GM12801 (cell line): ENCODE results near the gene HEPN1.

ENCODE experiments used
- TF ChIP-seq, protein P1 (sequence below): IDR thresholded peaks from one replicate; pipeline ENCODE4 v1.5.1; 2011; ENCODE audit warnings: control low read depth; ENCODE audit not compliant: insufficient read length; ENCODE audit errors: extremely low read depth

Gene HEPN1

DNA sequence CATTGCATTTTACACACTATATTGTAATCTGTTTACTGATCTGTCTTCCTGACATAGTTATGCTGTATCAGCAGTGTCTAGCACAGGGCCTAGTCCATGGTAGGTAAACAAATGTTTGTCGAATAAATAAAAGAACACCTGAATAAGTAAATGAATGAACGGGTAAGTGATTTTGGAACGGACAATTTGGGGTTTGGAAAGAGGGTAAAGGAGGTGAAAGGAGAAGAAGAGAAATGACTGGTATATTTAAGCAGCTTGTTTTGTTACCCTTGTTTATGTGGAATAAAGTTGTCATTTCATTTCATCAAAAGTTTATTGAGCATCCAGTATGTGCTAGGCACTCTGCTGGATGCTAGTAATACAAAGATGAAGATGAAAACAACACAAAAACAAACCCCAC is at the start of gene HEPN1:
TSS of gene HEPN1 (plus strand) at position 301 of the 400 bp plus-strand sequence.
- TF ChIP-seq, protein P1, sequence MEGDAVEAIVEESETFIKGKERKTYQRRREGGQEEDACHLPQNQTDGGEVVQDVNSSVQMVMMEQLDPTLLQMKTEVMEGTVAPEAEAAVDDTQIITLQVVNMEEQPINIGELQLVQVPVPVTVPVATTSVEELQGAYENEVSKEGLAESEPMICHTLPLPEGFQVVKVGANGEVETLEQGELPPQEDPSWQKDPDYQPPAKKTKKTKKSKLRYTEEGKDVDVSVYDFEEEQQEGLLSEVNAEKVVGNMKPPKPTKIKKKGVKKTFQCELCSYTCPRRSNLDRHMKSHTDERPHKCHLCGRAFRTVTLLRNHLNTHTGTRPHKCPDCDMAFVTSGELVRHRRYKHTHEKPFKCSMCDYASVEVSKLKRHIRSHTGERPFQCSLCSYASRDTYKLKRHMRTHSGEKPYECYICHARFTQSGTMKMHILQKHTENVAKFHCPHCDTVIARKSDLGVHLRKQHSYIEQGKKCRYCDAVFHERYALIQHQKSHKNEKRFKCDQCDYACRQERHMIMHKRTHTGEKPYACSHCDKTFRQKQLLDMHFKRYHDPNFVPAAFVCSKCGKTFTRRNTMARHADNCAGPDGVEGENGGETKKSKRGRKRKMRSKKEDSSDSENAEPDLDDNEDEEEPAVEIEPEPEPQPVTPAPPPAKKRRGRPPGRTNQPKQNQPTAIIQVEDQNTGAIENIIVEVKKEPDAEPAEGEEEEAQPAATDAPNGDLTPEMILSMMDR, result no peak

DNA sequence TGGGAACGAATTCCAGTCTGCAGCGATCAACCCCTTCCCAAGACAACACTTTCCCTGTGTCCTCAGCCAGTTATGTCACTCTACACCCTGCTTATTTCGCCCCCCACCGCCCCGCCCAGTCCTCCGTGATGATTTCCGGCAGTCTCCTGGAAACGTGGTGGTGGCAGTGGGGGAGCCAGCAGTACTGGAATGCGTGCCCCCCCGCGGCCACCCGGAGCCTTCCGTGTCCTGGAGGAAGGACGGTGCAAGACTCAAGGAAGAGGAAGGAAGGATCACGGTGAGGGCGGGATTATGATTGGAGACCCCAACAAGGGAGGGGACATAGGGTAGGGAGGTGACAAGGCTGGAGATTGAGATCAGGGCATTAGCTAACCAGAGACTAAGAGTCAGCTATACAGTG is 49.7 kb upstream of the HEPN1 start:
- TF ChIP-seq, protein P1, result no peak

DNA sequence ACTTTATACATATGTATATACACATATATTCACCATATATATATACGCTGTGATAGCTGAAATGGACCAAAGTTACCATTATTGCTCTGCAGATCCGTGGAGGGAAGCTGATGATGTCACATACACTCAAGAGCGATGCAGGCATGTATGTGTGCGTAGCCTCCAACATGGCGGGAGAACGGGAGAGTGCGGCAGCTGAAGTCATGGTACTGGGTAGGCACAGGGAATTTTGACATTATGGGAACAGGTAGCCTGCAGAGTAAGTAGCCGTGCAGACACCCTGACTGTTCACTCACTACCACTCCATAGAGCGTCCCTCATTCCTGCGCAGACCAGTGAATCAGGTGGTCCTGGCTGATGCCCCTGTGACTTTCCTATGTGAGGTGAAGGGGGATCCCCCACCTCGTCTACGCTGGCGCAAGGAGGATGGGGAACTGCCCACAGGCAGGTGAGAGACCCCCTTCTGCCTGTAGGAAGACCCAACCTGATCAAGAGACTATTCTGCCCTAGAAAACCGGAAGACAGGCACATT is 49.1 kb upstream of the HEPN1 start:
- TF ChIP-seq, protein P1, result no peak

DNA sequence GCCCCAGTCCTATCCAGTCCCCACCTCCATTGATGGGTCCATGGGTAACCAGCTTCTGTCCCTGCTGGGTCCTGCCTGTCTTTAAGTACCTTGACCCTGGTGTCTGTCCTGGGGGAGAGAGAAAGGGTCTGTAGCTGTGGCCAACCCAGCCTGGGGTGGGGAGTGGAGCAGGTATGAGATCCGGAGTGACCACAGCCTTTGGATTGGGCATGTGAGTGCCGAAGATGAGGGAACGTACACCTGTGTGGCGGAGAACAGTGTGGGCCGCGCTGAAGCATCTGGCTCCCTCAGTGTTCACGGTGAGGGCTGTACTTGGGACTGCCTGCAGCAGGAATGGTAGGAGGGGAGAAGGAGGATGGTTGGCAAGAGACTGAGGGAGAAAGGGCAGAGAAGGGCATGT is 48.6 kb upstream of the HEPN1 start:
- TF ChIP-seq, protein P1, result no peak

DNA sequence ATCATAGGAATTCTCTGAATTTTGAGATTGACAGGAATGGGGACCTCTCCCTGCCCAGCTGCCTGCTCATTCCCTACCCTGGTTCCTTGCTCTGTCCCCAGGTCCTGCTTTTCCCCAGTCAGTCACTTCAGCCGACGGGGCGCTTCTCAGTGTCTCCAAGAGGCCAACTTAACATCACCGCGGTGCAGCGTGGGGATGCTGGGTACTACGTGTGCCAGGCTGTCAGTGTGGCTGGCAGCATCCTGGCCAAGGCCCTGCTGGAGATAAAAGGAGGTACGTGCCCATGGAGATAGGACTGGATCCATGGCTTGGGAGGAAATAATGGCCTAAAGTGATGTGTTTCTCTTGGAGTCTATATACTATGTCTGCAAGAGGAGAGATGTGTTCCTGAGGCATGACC is 46.8 kb upstream of the HEPN1 start:
- TF ChIP-seq, protein P1, result no peak

DNA sequence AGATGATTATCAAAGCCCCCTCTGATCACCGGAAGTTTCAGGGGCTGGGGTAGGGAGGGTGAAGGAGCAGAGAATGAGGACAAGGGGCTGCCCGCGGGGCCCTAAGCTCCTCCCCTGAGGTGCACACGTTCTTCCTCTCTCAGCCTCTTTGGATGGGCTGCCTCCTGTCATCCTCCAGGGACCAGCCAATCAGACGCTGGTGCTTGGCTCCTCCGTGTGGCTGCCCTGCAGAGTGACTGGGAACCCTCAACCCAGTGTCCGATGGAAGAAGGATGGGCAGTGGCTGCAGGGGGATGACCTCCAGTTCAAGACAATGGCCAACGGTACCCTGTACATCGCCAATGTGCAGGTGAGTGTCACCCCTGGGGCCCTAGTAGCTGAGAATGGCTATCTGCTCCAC is 46.3 kb upstream of the HEPN1 start:
- TF ChIP-seq, protein P1, result no peak

DNA sequence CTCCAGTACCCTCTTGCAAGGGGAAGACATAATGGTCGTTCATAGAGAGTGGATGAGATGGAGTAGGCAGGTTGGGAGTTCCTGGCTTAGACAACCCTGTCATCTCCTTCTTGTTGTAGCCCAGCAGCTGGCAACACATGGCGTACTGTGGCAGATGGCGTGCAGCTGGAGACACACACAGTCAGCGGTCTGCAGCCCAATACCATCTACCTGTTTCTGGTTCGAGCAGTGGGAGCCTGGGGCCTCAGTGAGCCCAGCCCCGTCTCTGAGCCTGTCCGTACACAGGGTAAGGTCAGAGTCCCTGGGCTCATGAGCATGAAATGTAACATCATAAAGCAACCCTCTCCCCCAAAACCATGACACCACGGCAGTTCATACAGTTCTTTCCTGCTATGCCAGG is 45.1 kb upstream of the HEPN1 start:
- TF ChIP-seq, protein P1, result no peak
